GM21423 (cell line): ENCODE measurements around the gene GTF2IRD2.
A peak's percentile ranks its signal among the peaks of the same experiment; 100 is the strongest.
"Not testable (repeated sequence)": the region's sequence is repeated elsewhere in the genome, so short reads cannot be mapped to it uniquely, and the experiment has no call there.

Source experiments
- ATAC-seq: cut with Tn5 transposase; IDR thresholded peaks from one replicate; pipeline ENCODE4 v1.9.1; 2021; ENCODE audit warnings: mild to moderate bottlenecking, moderate library complexity; ENCODE audit not compliant: unreplicated experiment

The GTF2IRD2 gene

DNA sequence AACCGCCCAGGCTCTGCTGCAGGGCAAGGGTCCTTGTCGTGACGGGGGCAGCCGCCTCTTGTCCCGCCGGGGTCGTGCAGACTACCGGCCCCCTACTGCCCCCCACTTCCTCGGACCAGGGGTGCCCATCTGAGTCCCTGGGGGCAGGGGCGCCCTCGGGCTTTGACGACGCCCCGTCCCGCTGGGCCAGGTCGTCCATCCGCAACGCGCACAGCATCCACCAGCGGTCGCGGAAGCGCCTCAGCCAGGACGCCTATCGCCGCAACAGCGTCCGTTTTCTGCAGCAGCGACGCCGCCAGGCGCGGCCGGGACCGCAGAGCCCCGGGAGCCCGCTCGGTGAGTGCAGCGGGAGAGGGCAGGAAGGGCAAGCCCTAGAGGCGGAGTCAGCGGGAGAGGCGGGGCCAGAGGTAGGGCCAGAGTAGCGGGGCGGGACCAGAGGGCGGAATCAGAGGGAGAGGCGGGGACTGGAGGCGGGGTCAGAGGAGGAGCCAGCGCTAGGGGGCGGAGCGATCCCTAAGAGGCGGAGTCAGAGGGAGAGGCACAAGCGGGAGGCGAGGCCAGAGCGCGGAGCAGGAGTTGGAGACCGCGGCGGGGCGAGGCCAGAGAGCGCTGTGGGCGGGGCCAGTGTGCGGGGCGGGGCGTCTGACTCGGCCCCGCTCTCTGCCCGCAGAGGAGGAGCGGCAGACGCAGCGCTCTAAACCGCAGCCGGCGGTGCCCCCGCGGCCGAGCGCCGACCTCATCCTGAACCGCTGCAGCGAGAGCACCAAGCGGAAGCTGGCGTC, 62.8 kb downstream of the GTF2IRD2 start:
- ATAC-seq, result peak; percentile 88

DNA sequence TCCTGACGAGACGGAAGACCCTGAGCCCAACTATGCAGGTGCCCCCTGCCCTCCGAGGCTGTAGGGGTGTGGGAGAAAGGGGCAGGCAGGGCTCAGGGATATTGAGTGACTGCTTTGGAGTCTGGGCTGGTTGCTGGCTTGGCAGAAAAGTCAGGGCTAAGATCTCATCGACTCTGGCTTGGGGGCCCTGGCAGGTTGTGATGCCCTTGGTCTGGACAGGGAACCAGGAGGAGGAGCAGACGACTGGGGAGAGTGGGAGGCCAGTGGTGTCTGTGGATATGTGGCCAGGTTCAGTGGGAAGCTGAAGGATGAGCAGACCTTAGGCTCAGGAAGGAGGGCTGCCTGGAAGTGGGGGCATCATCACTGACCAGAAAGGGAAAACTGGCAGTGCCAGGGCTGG, 67.8 kb downstream of the GTF2IRD2 start:
- not testable (repeated sequence) for ATAC-seq

DNA sequence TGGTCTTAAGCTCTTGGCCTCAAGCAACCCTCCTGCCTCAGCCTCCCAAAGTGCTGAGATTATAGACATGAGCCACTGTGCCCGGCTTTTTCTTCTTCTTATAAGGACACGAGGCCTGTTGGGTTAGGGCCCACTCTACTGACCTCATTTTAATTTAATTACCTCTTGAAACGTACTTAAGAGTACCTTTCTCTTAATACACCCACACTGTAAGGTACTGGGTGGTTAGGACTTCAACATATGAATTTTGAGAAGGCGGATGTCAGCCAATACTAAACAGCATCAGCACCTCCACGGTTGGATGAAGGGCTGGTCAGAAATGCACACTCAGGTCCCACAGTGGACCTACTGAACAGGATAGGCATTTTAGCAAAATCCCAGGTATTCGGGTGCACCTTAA, 69.7 kb downstream of the GTF2IRD2 start:
- ATAC-seq, result not testable (repeated sequence)

DNA sequence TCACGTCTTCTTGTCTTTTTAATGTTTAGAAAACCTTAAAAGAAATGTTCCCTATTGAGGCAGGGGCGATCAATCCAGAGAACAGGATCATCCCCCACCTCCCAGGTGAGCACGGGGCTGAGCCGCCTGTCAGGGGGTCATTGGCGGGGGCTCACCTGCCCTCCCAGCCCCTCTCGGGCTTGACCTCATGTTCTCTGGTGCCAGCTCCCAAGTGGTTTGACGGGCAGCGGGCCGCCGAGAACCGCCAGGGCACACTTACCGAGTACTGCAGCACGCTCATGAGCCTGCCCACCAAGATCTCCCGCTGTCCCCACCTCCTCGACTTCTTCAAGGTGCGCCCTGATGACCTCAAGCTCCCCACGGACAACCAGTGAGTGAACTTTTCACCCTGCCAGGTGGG, 72.4 kb downstream of the GTF2IRD2 start:
- not testable (repeated sequence) for ATAC-seq

DNA sequence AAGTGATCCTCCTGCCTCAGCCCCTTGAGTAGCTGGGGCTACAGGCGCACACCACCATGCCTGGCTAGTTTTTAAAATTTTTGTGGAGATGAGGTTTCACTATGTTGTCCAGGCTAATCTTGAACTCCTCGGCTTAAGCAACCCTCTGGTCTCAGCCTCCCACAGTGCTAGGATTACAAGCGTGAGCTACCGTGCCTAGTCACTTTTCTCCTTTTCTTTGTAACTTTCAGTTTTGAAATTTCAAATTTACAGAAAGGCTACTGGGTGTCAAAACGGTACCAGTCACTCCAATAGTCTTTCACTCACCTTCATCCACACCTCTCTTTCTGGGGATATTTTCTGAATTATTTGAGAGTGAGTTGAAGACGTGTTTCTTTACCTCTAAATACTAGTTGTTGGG, 76.3 kb downstream of the GTF2IRD2 start:
- not testable (repeated sequence) for ATAC-seq

DNA sequence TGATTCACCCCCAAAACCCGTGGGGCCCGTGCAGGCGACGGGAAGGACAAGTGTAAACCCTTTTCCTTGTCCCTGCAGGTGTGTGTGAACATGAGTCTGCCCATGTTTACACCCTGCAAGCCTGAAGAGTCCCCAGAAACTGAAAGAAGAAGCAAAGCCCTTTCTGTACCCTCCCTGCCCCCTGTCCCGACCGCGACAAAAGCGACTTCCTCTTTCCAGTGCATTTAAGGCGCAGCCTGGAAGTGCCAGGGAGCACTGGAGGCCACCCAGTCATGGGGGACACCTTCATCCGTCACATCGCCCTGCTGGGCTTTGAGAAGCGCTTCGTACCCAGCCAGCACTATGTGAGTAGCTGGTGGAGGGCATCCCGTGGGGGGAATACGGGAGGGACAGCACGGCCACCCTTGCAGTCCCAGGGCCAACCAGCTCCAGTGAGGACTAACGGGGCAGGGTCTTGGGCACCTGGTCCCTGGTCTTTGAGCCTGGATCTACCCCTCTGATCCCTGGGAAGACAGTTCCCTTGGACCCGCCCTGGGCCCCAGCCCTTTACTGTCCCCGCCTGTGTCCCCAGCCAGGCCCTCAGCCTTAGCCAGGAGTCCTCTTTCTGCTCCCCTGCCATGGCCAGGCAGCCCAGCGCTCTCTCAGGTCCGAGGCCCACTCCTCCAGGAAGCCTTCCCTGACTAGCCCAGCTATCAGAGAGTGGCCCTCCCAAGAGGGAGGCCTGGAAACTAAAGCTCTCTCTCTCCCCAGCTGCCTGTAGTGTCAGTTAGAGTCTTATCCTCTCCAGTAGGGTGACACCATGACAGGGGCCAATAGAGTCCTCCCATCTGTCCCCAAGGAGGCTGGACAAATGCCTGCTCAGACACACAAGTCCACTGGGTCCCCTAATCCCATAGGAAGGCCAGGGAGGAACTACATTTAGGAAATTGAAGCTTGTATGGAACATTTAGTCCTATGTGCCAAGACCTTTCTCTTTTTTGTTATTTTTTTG, 77.3 kb downstream of the GTF2IRD2 start, which contains the start of gene NCF1:
Gene NCF1, plus strand, starts transcription at position 252 of the 991 bp plus-strand sequence. Its CDS starts 21 bp downstream, at position 273.
- ATAC-seq, result peak; percentile 82

DNA sequence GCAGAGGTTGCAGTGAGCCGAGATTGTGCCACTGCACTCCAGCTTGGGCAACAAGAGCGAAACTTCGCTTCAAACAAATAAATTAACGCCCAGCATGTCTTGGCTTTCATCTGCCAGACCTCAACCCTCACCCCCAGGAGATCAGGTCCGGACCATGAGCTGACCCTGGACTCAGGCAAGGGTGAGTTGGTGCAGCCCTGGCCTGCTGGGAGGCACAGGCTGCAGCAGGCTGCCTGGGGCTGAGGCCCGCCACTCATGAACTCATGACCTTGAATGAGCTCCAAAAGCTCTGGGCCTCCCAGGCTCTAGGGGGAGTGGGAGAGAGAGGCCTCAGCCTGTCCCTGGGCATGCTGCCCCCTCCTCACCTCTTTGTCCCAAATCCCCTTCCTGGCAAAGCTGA, 79.3 kb downstream of the GTF2IRD2 start:
- ATAC-seq, result not testable (repeated sequence)

DNA sequence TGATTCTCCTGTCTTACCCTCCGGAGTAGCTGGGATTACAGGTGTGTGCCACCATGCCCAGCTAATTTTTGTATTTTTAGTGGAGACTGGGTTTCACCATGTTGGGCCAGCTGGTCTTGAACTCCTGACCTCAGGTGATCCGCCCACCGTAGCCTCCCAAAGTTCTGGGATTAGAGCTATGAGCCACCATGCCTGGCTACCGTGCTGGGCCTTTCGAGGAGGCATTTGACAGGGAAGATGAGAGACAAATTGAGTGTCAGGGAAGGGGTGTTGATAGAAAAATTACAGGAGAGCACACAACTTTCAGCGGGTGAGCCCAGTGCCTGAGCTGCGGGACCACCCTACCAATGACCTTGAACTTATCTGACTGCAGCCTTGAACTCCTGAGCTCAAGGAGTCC, 81.3 kb downstream of the GTF2IRD2 start:
- ATAC-seq, result not testable (repeated sequence)

DNA sequence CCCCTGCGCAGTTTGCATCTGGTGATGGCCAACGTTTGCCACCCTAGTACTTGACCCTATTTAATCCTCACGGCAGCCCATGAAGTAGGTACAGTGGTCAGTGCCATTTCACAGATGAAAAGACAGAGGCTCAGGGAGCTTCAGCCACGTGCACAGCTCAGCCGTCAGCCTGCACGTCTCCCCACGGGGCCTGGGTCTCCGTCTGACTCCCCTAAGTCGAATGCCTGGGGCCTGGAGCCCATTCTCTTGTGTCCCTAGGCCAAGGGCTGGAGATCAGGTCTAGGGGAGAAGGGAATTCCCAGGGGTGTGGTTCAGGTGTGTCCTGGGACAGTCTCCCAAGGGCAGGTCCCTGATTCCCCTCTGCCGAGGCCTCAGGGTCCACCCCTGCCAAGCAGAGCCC, 84.4 kb downstream of the GTF2IRD2 start:
- ATAC-seq, result not testable (repeated sequence)

DNA sequence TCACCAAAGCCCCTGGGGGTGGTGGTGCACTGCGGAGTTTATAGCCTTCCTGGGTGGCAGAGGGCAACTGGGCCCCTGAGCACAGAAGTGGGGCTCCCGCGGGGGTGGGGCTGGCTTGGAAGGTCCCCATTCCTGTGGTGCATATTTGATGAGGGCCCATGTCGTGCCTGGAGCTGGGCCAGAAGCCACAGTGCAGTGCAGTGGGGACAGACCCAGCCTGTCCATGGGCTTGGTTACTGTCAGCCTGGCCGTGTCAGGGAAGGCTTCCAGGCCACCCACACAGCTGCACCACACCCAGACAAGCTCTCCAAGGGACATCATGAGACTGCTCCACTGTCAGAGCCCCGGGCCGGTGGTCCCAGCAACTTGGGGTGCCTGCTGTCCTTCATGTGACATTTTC, 84.9 kb downstream of the GTF2IRD2 start:
- ATAC-seq, result peak; percentile 27

DNA sequence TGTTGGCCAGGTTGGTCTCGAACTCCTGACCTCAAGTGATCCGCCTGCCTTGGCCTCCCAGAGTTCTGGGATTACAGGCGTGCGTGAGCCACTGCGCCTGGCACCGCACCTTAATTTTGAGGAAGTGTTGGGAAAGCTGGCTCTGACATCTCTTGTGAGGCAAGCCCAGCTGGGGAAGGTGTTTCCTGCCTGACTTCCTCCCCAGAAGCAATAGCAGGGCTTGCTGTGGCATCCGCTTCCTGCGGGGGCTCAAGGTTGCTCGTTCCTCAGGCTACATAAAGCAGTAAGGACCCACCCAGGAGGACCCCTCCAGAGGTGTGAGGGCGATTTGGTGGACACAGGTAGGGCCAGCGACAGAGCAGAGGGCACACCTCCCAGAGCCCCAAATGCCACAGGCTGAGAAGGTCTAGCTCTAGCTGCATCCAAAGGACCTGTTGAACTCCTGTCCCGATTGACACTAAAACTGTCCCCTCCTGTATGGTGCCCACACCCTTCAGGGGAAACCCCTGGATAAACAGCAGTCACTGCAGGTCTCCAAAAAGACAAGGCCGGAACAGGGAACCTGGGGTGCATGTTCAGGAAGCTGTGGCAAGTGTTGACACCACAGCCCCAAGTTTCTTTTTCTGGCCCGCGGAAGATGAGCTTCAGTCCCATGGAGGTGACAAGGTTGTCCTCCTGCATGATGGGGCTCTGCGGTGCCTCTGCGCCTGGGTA, 86.0 kb downstream of the GTF2IRD2 start:
- ATAC-seq, result not testable (repeated sequence)

DNA sequence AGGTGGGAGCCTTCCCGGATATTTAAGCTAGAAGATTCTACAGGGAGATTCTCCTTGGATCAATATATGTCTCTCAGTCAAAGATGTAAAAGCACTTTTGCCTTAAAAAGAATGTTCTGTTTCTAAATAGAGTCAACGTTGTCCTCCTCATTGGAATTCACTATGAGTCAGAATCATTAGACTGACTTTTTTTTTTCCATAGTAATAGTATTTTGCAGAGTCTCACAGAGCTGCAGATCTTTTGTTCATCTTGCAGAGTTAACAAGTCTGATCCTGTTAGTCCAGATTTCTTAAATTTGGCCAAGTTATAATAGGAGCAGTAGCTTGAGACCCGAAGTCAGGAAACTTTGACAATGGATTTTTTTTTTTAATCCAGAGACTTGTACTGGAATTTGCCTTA, 92.4 kb downstream of the GTF2IRD2 start:
- not testable (repeated sequence) for ATAC-seq

DNA sequence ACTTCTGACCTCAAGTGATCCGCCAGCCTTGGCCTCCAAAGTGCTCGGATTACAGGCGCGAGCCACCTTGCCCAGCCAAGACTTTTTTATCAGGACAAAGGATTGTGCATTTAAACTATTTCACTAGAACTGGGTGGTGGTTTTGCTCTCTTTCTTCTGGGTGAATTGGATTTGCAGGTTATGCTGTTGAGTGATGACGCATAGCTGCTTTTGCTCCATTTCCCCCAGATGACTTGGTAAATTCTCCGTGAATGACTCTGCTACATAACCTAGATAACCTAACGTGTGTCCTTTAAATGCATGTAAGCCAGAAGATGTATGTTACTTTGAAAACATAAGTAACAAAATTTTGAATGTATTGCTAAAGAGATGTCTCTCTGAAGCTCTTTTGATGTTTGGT, 93.1 kb downstream of the GTF2IRD2 start:
- not testable (repeated sequence) for ATAC-seq

DNA sequence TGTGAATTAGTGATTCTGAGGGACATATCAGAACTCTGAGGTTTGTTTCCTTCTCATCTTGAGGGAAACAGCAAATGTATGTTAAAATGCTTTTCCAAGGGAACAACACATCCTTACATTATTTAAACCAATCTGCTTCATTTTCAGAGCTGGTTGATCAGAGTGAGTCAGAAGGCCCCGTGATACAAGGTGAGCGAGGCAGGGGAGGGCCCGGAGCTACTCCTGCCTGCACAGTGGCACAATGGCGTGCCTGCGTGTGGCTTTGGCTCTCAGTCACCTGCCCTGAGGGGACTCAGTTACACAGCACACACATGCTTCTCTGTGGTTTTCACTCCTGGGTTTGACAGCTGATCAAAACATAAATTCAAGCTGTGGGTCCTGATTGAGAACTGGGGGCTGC, 94.7 kb downstream of the GTF2IRD2 start:
- not testable (repeated sequence) for ATAC-seq

DNA sequence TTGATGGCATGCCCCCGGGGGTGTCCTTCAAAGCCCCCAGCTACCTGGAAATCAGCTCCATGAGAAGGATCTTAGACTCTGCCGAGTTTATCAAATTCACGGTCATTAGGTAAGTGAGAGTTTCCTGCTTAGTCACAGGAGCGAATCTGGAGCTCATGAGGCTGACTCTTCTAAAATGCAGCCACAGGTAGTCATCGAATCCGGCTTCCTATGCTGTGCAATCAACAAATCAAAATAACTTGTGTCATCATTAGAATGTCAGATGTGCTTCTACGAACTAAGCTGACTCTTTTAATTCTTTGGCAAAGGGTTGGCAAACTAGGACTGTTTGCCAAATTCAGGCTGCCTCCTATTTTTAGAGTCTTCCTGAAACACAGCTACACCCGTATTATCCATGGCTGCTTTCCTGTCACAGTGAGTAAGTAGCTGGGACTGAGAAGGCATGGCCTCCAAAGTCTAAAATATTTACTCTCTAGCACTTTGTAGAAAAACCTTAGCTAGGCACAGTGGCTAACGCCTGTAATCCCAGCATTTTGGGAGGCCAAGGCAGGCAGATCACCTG, 97.4 kb downstream of the GTF2IRD2 start:
- not testable (repeated sequence) for ATAC-seq
